Measurements from ENCODE around the gene PLIN3. TPM values are rescaled to one million over a fixed set of nuclear protein-coding genes. Genes with fewer than 3 reads are reported as not detected.
A peak's percentile ranks its signal among the peaks of the same experiment; 100 is the strongest.
"Not testable (repeated sequence)": the region's sequence is repeated elsewhere in the genome, so short reads cannot be mapped to it uniquely, and the experiment has no call there.

Gene PLIN3
- total RNA-seq, 2 donors from 2014 or later = 41.7 to 51.6 TPM

DNA sequence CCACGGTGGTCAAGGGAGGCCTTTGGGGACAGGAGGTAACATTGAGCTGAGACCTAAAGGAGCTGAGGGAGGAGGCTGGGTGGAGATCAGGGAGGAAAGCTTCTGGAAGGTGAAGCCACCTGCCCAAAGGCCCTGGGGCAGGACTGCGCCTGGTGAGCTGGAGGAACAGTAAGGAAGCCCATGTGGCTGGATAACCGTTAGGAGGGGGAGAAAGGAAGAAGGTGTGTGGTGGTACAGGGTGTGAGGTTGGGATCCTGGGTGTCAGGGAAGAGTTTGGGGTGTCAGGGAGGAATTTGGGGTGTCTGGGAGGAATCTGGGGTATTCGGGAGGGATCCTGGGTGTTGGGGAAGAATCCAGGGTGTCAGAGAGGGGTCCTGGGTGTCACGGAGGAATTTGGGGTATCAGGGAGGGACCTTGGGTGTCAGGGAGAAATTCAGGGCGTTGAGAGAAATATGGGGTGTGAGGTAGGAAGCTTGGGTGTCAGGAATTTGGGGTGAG is 36.6 kb downstream of the PLIN3 start:
- Histone ChIP-seq H3K4me1 (ENCODE audit: control insufficient read depth in 1 of 2, low read depth in 2 of 2) (peaks cover 16 to 18% of the 10 kb centered on the region in 2 donors), H3K36me3 (no peaks in the 10 kb centered on the region), H3K27ac (peak overlapping the region; percentile 91 to 94), H3K4me3 (peak overlapping the region; percentile 93), H3K27me3 (replicated peaks; ENCODE audit: insufficient read depth) (no peaks in the 10 kb centered on the region), H3K9me3 (no peaks in the 10 kb centered on the region)
- no peak for DNase-seq (ENCODE audit: low spot score)
- no peak for ATAC-seq (ENCODE audit: insufficient number of reproducible peaks, low FRiP score, low read depth)
- TF ChIP-seq, protein P1, sequence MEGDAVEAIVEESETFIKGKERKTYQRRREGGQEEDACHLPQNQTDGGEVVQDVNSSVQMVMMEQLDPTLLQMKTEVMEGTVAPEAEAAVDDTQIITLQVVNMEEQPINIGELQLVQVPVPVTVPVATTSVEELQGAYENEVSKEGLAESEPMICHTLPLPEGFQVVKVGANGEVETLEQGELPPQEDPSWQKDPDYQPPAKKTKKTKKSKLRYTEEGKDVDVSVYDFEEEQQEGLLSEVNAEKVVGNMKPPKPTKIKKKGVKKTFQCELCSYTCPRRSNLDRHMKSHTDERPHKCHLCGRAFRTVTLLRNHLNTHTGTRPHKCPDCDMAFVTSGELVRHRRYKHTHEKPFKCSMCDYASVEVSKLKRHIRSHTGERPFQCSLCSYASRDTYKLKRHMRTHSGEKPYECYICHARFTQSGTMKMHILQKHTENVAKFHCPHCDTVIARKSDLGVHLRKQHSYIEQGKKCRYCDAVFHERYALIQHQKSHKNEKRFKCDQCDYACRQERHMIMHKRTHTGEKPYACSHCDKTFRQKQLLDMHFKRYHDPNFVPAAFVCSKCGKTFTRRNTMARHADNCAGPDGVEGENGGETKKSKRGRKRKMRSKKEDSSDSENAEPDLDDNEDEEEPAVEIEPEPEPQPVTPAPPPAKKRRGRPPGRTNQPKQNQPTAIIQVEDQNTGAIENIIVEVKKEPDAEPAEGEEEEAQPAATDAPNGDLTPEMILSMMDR (IDR thresholded peaks at IDR 0.05) = no peak

DNA sequence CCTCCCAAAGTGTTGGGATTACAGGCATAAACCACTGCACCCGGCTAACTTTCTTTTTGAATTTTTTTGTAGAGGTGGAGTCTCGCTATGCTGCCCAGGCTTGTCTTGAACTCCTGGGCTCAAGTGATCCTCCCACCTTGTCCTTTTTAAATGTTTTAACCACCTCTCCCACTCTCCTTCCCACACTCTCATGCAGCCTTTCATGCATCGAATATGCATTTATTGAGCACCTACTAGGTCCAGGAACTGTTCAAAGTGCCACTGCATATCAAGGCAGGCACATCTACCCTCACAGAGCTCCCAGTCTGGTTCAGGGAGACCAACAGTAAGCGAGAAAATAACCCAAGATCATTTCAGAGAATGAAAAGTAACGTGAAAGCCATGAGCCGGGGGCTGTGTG is 37.1 kb downstream of the PLIN3 start:
- Histone ChIP-seq H3K9me3 (no peaks in the 10 kb centered on the region), H3K4me3 (peak overlapping the region; percentile 93), H3K27ac (peak overlapping the region; percentile 91 to 94), H3K4me1 (ENCODE audit: control insufficient read depth in 1 of 2, low read depth in 2 of 2) (peaks cover 16 to 18% of the 10 kb centered on the region in 2 donors), H3K27me3 (replicated peaks; ENCODE audit: insufficient read depth) (no peaks in the 10 kb centered on the region), H3K36me3 (no peaks in the 10 kb centered on the region)
- ATAC-seq (ENCODE audit: insufficient number of reproducible peaks, low FRiP score, low read depth) (no peak), DNase-seq (ENCODE audit: low spot score) (no peak)
- TF ChIP-seq, protein P1 (IDR thresholded peaks at IDR 0.05) = no peak

DNA sequence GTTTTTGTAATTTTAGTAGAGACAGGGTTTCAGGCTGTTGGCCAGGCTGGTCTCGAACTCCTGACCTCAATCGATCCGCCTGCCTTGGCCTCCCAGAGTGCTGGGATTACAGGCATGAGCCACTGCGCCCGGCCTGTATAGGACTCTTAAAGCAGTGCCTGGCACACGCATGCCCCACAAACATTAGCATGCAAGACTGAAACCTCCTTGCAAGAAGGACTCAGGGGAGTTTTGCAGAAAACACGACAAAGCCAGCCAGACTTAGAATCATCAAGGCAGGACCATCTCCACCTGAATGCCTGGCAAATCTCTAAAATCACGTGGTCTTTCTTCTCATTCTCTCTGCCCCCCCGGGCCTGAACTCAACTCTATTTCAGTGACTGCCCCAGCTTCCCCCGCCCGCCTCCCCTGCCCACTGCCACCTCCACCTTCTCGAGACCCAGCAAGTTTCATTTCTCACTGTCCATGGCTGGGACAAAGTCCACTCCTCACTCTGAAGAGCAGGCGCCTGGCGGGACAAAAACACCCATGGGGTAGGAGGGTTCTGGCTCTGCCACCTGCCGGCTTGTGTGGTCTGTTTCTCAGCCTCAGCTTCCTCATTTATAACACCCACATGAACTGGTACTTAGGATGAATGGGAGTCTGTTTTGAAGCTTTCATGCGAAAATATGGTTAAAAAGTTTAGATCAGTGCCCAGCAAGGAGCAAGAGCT is 38.3 kb downstream of the PLIN3 start:
- TF ChIP-seq, protein P1 (IDR thresholded peaks at IDR 0.05) = no peak
- Histone ChIP-seq H3K36me3 (no peaks in the 10 kb centered on the region), H3K4me1 (ENCODE audit: control insufficient read depth in 1 of 2, low read depth in 2 of 2) (peaks cover 16 to 18% of the 10 kb centered on the region in 2 donors), H3K9me3 (no peaks in the 10 kb centered on the region), H3K27me3 (replicated peaks; ENCODE audit: insufficient read depth) (no peaks in the 10 kb centered on the region), H3K4me3 (peak overlapping the region; percentile 7), H3K27ac (no peak overlapping the region)
- no peak for ATAC-seq (ENCODE audit: insufficient number of reproducible peaks, low FRiP score, low read depth)
- DNase-seq (ENCODE audit: low spot score) = no peak

DNA sequence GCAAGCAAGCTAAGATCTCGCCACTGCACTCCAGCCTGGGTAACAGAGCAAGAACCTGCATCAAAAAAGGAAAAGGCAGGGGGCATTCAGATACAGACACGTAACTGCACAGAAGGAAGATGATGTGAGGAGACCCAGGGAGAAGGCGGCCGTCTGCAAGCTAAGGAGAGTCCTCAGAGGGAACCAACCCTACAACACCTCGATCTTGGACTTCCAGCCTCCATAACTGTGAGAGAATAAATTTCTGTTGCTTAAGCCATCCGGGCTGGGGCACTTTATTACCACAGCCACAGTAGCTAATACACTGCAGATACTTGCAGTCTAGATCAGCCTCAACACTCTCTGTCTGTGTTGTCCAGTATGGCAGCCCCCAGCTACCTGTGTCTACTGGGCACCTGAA is 43.9 kb downstream of the PLIN3 start:
- H3K36me3 ChIP-seq = no peaks in the 10 kb centered on the region
- no peaks in the 10 kb centered on the region for H3K27me3 ChIP-seq (replicated peaks; ENCODE audit: insufficient read depth)
- no peak overlapping the region for H3K27ac ChIP-seq
- no peaks in the 10 kb centered on the region for H3K9me3 ChIP-seq
- ATAC-seq (ENCODE audit: insufficient number of reproducible peaks, low FRiP score, low read depth) = no peak
- TF ChIP-seq, protein P1 (IDR thresholded peaks at IDR 0.05) = no peak
- peaks cover 0 to 5% of the 10 kb centered on the region in 2 donors for H3K4me1 ChIP-seq (ENCODE audit: control insufficient read depth in 1 of 2, low read depth in 2 of 2)
- H3K4me3 ChIP-seq = no peak overlapping the region
- DNase-seq (ENCODE audit: low spot score) = no peak

DNA sequence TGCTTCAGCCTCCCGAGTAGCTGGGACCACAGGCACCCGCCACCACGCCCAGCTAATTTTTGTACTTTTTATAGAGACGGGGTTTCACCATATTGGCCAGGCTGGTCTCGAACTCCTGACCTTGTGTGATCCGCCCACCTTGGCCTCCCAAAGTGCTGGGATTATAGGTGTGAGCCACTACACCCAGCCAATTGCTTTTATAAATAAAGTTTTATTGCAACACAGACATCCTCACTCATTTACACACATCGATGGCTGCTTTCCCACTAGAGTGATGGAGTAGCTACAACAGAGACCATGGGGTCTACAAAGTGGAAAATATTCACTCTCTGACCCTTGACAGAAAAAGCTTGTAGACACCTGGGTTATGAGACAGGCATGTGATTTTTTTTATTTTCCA is 45.1 kb downstream of the PLIN3 start:
- not testable (repeated sequence) for DNase-seq (ENCODE audit: low spot score); H3K27ac ChIP-seq; ATAC-seq (ENCODE audit: insufficient number of reproducible peaks, low FRiP score, low read depth); H3K9me3 ChIP-seq; H3K4me1 ChIP-seq (ENCODE audit: control insufficient read depth in 1 of 2, low read depth in 2 of 2); H3K36me3 ChIP-seq; H3K4me3 ChIP-seq; H3K27me3 ChIP-seq (replicated peaks; ENCODE audit: insufficient read depth)
